ENCODE results near the gene ZNF497. TPM values are rescaled to one million over a fixed set of nuclear protein-coding genes. Genes with fewer than 3 reads are reported as not detected.

The ZNF497 gene
- total and polyA plus RNA-seq, 2 experiments from 2014 or later = 1.6 to 4.3 TPM

GRCh38 chr19:58338825-58339558 lies 23.6 kb downstream of the ZNF497 start:
- no peak overlapping the region for H3K27ac ChIP-seq
- H3K79me2 ChIP-seq = no peaks in the 10 kb centered on the region
- WGBS (ENCODE audit: low lambda C conversion rate, missing lambda C conversion rate) = 82% methylated on average over 30 of the region's 30 CpGs
- no peaks in the 10 kb centered on the region for H4K20me1 ChIP-seq (ENCODE audit: insufficient read depth, poor library complexity, severe bottlenecking)
- no peak overlapping the region for H2AFZ ChIP-seq
- no peaks in the 10 kb centered on the region for H3K4me1 ChIP-seq (ENCODE audit: insufficient read depth)
- no peaks in the 10 kb centered on the region for H3K9me3 ChIP-seq (ENCODE audit: low read depth)
- no peak for DNase-seq (ENCODE audit: low spot score)
- no peaks in the 10 kb centered on the region for H3K27me3 ChIP-seq
- no peaks in the 10 kb centered on the region for H3K9me2 ChIP-seq (replicated peaks; ENCODE audit: insufficient read depth)
- no peak overlapping the region for H3K4me2 ChIP-seq
- no peak overlapping the region for H3K4me3 ChIP-seq
- TF ChIP-seq EZH2 (IDR thresholded peaks at IDR 0.05; ENCODE audit: borderline replicate concordance) (no peak), CTCF (IDR thresholded peaks at IDR 0.05; ENCODE audit: poor library complexity) (no peak), EZH2phosphoT487 (IDR thresholded peaks at IDR 0.05; ENCODE audit: low read depth, severe bottlenecking, unreplicated experiment) (no peak)
- H3K36me3 ChIP-seq (replicated peaks; ENCODE audit: insufficient read depth, low read depth) = no peaks in the 10 kb centered on the region

GRCh38 chr19:58338336-58338735 lies 24.2 kb downstream of the ZNF497 start:
- no peaks in the 10 kb centered on the region for H3K4me1 ChIP-seq (ENCODE audit: insufficient read depth)
- H3K9me2 ChIP-seq (replicated peaks; ENCODE audit: insufficient read depth) = no peaks in the 10 kb centered on the region
- no peaks in the 10 kb centered on the region for H4K20me1 ChIP-seq (ENCODE audit: insufficient read depth, poor library complexity, severe bottlenecking)
- no peak overlapping the region for H2AFZ ChIP-seq
- H3K27me3 ChIP-seq = no peaks in the 10 kb centered on the region
- TF ChIP-seq CTCF (IDR thresholded peaks at IDR 0.05; ENCODE audit: poor library complexity) (no peak), EZH2 (IDR thresholded peaks at IDR 0.05; ENCODE audit: borderline replicate concordance) (no peak), EZH2phosphoT487 (IDR thresholded peaks at IDR 0.05; ENCODE audit: low read depth, severe bottlenecking, unreplicated experiment) (no peak)
- H3K4me2 ChIP-seq = no peak overlapping the region
- no peaks in the 10 kb centered on the region for H3K9me3 ChIP-seq (ENCODE audit: low read depth)
- no peak overlapping the region for H3K4me3 ChIP-seq
- H3K27ac ChIP-seq = no peak overlapping the region
- H3K79me2 ChIP-seq = no peaks in the 10 kb centered on the region
- DNase-seq (ENCODE audit: low spot score) = no peak
- WGBS (ENCODE audit: low lambda C conversion rate, missing lambda C conversion rate) = 97% methylated on average over 11 of the region's 11 CpGs
- H3K36me3 ChIP-seq (replicated peaks; ENCODE audit: insufficient read depth, low read depth) = no peaks in the 10 kb centered on the region

- TF ChIP-seq EZH2phosphoT487 (IDR thresholded peaks at IDR 0.05; ENCODE audit: low read depth, severe bottlenecking, unreplicated experiment) (no peak), EZH2 (IDR thresholded peaks at IDR 0.05; ENCODE audit: borderline replicate concordance) (no peak), CTCF (IDR thresholded peaks at IDR 0.05; ENCODE audit: poor library complexity) (no peak)
- no peaks in the 10 kb centered on the region for H3K36me3 ChIP-seq (replicated peaks; ENCODE audit: insufficient read depth, low read depth)
- no peak overlapping the region for H3K4me3 ChIP-seq
- no peaks in the 10 kb centered on the region for H4K20me1 ChIP-seq (ENCODE audit: insufficient read depth, poor library complexity, severe bottlenecking)
- no peaks in the 10 kb centered on the region for H3K4me1 ChIP-seq (ENCODE audit: insufficient read depth)
- H3K4me2 ChIP-seq = no peak overlapping the region
- H3K79me2 ChIP-seq = no peaks in the 10 kb centered on the region
- no peaks in the 10 kb centered on the region for H3K9me2 ChIP-seq (replicated peaks; ENCODE audit: insufficient read depth)
- WGBS (ENCODE audit: low lambda C conversion rate, missing lambda C conversion rate) = 98% methylated on average over 4 of the region's 4 CpGs
- no peaks in the 10 kb centered on the region for H3K27me3 ChIP-seq
- no peak for DNase-seq (ENCODE audit: low spot score)
- no peak overlapping the region for H2AFZ ChIP-seq
- H3K9me3 ChIP-seq (ENCODE audit: low read depth) = no peaks in the 10 kb centered on the region
- no peak overlapping the region for H3K27ac ChIP-seq
Measured at GRCh38 chr19:58336820-58337219, 25.7 kb downstream of the ZNF497 start.

Data from hepatocyte (in vitro differentiated cells).